ENCODE data around the gene PIGP. TPM values are rescaled to one million over a fixed set of nuclear protein-coding genes. Genes with fewer than 3 reads are reported as not detected.
"Not testable (repeated sequence)": the region's sequence is repeated elsewhere in the genome, so short reads cannot be mapped to it uniquely, and the experiment has no call there.

Gene PIGP
- 10 to 100 TPM in 1 of 4 donors, 1 to 10 TPM in 2, under 1 TPM in 1; 0.80 to 10.2 (median 7.6) TPM for total RNA-seq

- Histone ChIP-seq H3K27me3 (no peaks in the 10 kb centered on the region), H3K9me3 (no peaks in the 10 kb centered on the region), H3K4me1 (peaks cover 14 to 28% (median 24%) of the 10 kb centered on the region in 4 donors), H3K27ac (peak within 1 kb of the TSS; percentile 97 to 99 (median 98)), H3K4me3 (peak within 1 kb of the TSS; percentile 76 to 93 (median 80)), H3K36me3 (no peaks in the 10 kb centered on the region)
- TF ChIP-seq EP300 (IDR thresholded peaks at IDR 0.05; ENCODE audit: low read depth): no peak
- TF ChIP-seq POLR2A (IDR thresholded peaks at IDR 0.05): peak; percentile 82
- peak; percentile 80 to 87 (median 82) for TF ChIP-seq POLR2AphosphoS5 (IDR thresholded peaks at IDR 0.05)
- intact Hi-C loops (cut with DNase I; ENCODE audit: low total_unique reads): loop anchor here (2.0 kb wide), 1 partner anchor 82 kb away; no protein-coding TSS in a partner anchor
- in situ Hi-C loops (cut with MboI; ENCODE audit: low pct_ligation_motif_present in 1 of 4, low pct_unique_long_range_greater_than_20kb in 1 of 4, low sequenced_read_pairs in 3 of 4): loop anchor here in 1 of 4 donors (10.0 kb wide), 1 partner anchor 88 kb away; no protein-coding TSS in a partner anchor
- peak; percentile 95 for DNase-seq
- 0% methylated on average over 6 of the region's 61 CpGs; no CpG with 5 or more reads in 1 of the 2 donors for WGBS, 2 donors (ENCODE audit: low coverage in 1 of 2)
Measured at GRCh38 chr21:37072988-37073416, at the start of gene PIGP, which contains the start of gene TTC3. Gene PIGP, minus strand, starts transcription at chr21:37073071. Its CDS starts 556 bp downstream, at chr21:37072515. Gene TTC3, plus strand, starts transcription at chr21:37073254. Its CDS starts 14,004 bp downstream, at chr21:37087258.

DNA sequence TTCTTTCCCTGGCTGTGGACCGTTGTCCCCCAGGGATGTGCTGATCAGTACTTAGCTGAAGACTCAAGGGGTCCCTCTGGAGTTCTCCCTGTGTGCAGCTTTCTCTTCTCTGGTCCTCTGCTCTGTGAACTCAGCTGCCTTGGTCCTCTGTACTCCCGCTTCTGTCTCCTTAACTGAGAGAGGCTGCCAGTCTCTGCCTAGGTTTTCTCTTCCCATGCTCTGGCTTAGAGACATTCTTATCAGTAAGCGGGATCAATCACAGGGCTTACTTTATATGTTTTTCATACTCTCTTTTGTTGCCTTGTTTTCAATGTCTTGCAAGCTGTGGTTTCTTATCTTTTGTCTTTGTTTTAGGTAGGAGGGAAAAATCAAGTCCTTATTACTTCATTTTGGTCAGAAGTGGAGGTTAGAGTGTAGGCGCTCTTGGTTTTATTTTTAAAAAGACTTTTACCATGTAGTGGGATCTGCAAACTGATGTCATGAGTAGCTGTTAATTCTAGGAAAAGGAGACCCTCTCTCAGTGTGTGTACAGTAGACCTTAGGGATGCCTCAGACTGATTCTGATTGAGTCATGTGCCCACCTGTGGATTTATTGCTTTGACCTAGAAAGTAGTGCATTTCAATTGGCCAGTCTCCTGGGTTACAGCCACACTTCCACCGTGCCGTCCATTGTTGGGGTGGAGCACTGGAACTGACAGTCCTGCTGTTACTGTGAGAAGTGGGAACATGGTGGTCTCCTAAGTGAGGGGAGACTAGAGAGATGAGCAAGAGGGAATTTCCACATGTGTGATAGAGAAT, 46.7 kb upstream of the PIGP start:
- Histone ChIP-seq H3K27me3 (no peaks in the 10 kb centered on the region), H3K36me3 (no peaks in the 10 kb centered on the region), H3K27ac (no peak overlapping the region), H3K4me3 (no peak overlapping the region), H3K4me1 (no peaks in the 10 kb centered on the region), H3K9me3 (no peaks in the 10 kb centered on the region)
- 84 to 89% methylated on average over 4 to 6 of the region's 6 CpGs for WGBS, 2 donors (ENCODE audit: low coverage in 1 of 2)
- intact Hi-C loops (cut with DNase I; ENCODE audit: low total_unique reads) (loop anchor here (10.0 kb wide), 1 partner anchor 65 kb away; no protein-coding TSS in a partner anchor), in situ Hi-C loops (cut with MboI; ENCODE audit: low pct_ligation_motif_present in 1 of 4, low pct_unique_long_range_greater_than_20kb in 1 of 4, low sequenced_read_pairs in 3 of 4) (no loop called here)
- TF ChIP-seq POLR2A (IDR thresholded peaks at IDR 0.05): no peak
- no peak for TF ChIP-seq EP300 (IDR thresholded peaks at IDR 0.05; ENCODE audit: low read depth)
- TF ChIP-seq CTCF (IDR thresholded peaks at IDR 0.05): no peak
- no peak for TF ChIP-seq POLR2AphosphoS5 (IDR thresholded peaks at IDR 0.05)
- DNase-seq: no peak

- TF ChIP-seq CTCF (IDR thresholded peaks at IDR 0.05): no peak
- no peak for TF ChIP-seq POLR2AphosphoS5 (IDR thresholded peaks at IDR 0.05)
- TF ChIP-seq EP300 (IDR thresholded peaks at IDR 0.05; ENCODE audit: low read depth): no peak
- no peak for TF ChIP-seq POLR2A (IDR thresholded peaks at IDR 0.05)
- WGBS, 2 donors (ENCODE audit: low coverage in 1 of 2): 100% methylated on average over 1 of the region's 1 CpG
- in situ Hi-C loops (cut with MboI; ENCODE audit: low pct_ligation_motif_present in 1 of 4, low pct_unique_long_range_greater_than_20kb in 1 of 4, low sequenced_read_pairs in 3 of 4) (no loop called here), intact Hi-C loops (cut with DNase I; ENCODE audit: low total_unique reads) (loop anchor here (10.0 kb wide), 1 partner anchor 64 kb away; no protein-coding TSS in a partner anchor)
- H3K4me3 ChIP-seq: no peak overlapping the region
- no peaks in the 10 kb centered on the region for H3K4me1 ChIP-seq
- DNase-seq: no peak
- no peaks in the 10 kb centered on the region for H3K27me3 ChIP-seq
- no peak overlapping the region for H3K27ac ChIP-seq
- no peaks in the 10 kb centered on the region for H3K36me3 ChIP-seq
- H3K9me3 ChIP-seq: no peaks in the 10 kb centered on the region
Measured at GRCh38 chr21:37118187-37118826, 45.4 kb upstream of the PIGP start.

DNA sequence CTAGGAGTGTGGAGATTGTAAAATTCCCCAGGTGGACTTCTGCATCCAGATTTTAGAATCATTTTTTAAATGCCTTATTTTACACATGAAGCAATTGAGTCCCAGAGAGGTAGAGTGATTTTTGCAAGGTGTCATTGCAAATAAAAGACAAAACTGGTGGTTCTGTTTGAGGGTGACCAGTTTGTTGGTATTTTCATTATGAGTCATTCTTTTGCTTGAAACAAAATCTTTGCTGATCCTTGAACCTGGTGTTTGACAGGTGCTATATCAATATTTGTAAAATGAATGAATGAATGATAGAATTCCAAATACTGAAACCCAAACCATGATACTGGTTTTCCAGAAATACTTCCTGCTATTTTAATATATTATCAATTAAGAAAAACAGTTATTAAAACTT, 44.3 kb upstream of the PIGP start:
- Histone ChIP-seq H3K27me3 (no peaks in the 10 kb centered on the region), H3K36me3 (no peaks in the 10 kb centered on the region), H3K27ac (no peak overlapping the region), H3K9me3 (no peaks in the 10 kb centered on the region), H3K4me1 (no peaks in the 10 kb centered on the region), H3K4me3 (no peak overlapping the region)
- in situ Hi-C loops (cut with MboI; ENCODE audit: low pct_ligation_motif_present in 1 of 4, low pct_unique_long_range_greater_than_20kb in 1 of 4, low sequenced_read_pairs in 3 of 4): no loop called here
- TF ChIP-seq EP300 (IDR thresholded peaks at IDR 0.05; ENCODE audit: low read depth) (no peak), POLR2A (IDR thresholded peaks at IDR 0.05) (no peak), POLR2AphosphoS5 (IDR thresholded peaks at IDR 0.05) (no peak), CTCF (IDR thresholded peaks at IDR 0.05) (no peak)
- no peak for DNase-seq
- intact Hi-C loops (cut with DNase I; ENCODE audit: low total_unique reads): loop anchor here (10.0 kb wide), 1 partner anchor 62 kb away; no protein-coding TSS in a partner anchor

DNA sequence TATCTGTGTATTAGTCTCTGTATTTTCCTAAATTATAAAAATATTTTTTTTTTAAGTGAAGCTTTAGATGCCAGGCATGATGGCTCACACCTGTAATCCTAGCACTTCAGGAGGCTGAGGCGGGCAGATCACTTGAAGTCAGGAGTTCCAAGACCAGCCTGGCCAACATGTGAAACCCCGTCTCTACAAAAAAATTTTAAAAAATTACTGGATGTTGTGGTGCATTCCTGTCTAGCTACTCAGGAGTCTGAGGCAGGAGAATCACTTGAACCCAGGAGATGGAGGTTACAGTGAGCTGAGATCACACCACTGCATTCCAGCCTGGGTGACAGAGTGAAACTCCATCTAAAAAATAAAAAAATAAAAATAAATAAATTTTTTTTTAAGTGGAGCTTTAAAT, 43.6 kb upstream of the PIGP start:
- H3K4me1 ChIP-seq; H3K9me3 ChIP-seq; DNase-seq; H3K27ac ChIP-seq; H3K27me3 ChIP-seq; H3K36me3 ChIP-seq; in situ Hi-C loops (cut with MboI; ENCODE audit: low pct_ligation_motif_present in 1 of 4, low pct_unique_long_range_greater_than_20kb in 1 of 4, low sequenced_read_pairs in 3 of 4); H3K4me3 ChIP-seq: not testable (repeated sequence)
- intact Hi-C loops (cut with DNase I; ENCODE audit: low total_unique reads): loop anchor here (10.0 kb wide), 1 partner anchor 62 kb away; no protein-coding TSS in a partner anchor
- WGBS, 2 donors (ENCODE audit: low coverage in 1 of 2): 94 to 100% methylated on average over 2 of the region's 2 CpGs

DNA sequence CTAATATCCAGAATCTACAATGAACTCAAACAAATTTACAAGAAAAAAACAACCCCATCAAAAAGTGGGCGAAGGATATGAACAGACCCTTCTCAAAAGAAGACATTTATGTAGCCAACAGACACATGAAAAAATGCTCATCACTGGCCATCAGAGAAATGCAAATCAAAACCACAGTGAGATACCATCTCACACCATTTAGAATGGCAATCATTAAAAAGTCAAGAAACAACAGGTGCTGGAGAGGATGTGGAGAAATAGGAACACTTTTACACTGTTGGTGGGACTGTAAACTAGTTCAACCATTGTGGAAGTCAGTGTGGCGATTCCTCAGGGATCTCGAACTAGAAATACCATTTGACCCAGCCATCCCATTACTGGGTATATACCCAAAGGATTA, 41.4 kb upstream of the PIGP start:
- intact Hi-C loops (cut with DNase I; ENCODE audit: low total_unique reads): loop anchor here (10.0 kb wide), 1 partner anchor 60 kb away; no protein-coding TSS in a partner anchor
- in situ Hi-C loops (cut with MboI; ENCODE audit: low pct_ligation_motif_present in 1 of 4, low pct_unique_long_range_greater_than_20kb in 1 of 4, low sequenced_read_pairs in 3 of 4); H3K4me1 ChIP-seq; H3K27me3 ChIP-seq; H3K9me3 ChIP-seq; DNase-seq; H3K36me3 ChIP-seq; H3K4me3 ChIP-seq; H3K27ac ChIP-seq: not testable (repeated sequence)
- WGBS, 2 donors (ENCODE audit: low coverage in 1 of 2): 100% methylated on average over 1 of the region's 3 CpGs

GRCh38 chr21:37111029-37111428, 38.2 kb upstream of the PIGP start:
- H3K27ac ChIP-seq; in situ Hi-C loops (cut with MboI; ENCODE audit: low pct_ligation_motif_present in 1 of 4, low pct_unique_long_range_greater_than_20kb in 1 of 4, low sequenced_read_pairs in 3 of 4); H3K4me1 ChIP-seq; H3K4me3 ChIP-seq; H3K27me3 ChIP-seq; DNase-seq; H3K9me3 ChIP-seq: not testable (repeated sequence)
- H3K36me3 ChIP-seq: peaks cover 0 to 12% (median 7%) of the 10 kb centered on the region in 4 donors
- 96 to 98% methylated on average over 4 to 6 of the region's 6 CpGs for WGBS, 2 donors (ENCODE audit: low coverage in 1 of 2)
- intact Hi-C loops (cut with DNase I; ENCODE audit: low total_unique reads): loop anchor here (10.0 kb wide), 1 partner anchor 56 kb away; no protein-coding TSS in a partner anchor

All from transverse colon (tissue), 4 donors.